BE2C (cell line): ENCODE measurements around the gene CCL3.

Experiments used
- DNase-seq: peaks from one replicate; pipeline ENCODE4 v3.0.0-alpha.2; 2020
- H3K27me3 ChIP-seq: fragments of 250-450 bp; sonication (Bioruptor Pico); 2 replicates; pipeline ENCODE4 v1.5.1; 2020; ENCODE audit warnings: mild to moderate bottlenecking
- H3K36me3 ChIP-seq: fragments of 250-450 bp; sonication (Bioruptor Pico); 2 replicates; pipeline ENCODE4 v1.5.1; 2020; ENCODE audit warnings: mild to moderate bottlenecking
- H3K4me1 ChIP-seq: fragments of 250-450 bp; sonication (Bioruptor Pico); 2 replicates; pipeline ENCODE4 v1.5.1; 2020
- H3K4me3 ChIP-seq: 2 replicates; pipeline ENCODE4 v1.5.1; 2011; ENCODE audit warnings: low read depth, low read length
- H3K9me3 ChIP-seq: fragments of 250-450 bp; sonication (Bioruptor Pico); 2 replicates; pipeline ENCODE4 v1.5.1; 2020
- CTCF ChIP-seq: IDR thresholded peaks from 2 replicates; pipeline ENCODE4 v1.5.1; 2012; ENCODE audit warnings: mild to moderate bottlenecking, low read depth, low read length

The CCL3 gene

GRCh38 chr17:36060816-36061215 lies 29.1 kb downstream of the CCL3 start:
- H3K36me3 ChIP-seq: no peaks in the 10 kb centered on the region
- H3K4me1 ChIP-seq: no peaks in the 10 kb centered on the region
- no peak overlapping the region for H3K4me3 ChIP-seq
- TF ChIP-seq CTCF: no peak
- H3K27me3 ChIP-seq: peaks cover 14% of the 10 kb centered on the region
- no peaks in the 10 kb centered on the region for H3K9me3 ChIP-seq
- no peak for DNase-seq

- DNase-seq: no peak
- H3K9me3 ChIP-seq: no peaks in the 10 kb centered on the region
- TF ChIP-seq CTCF: no peak
- H3K4me1 ChIP-seq: no peaks in the 10 kb centered on the region
- no peaks in the 10 kb centered on the region for H3K36me3 ChIP-seq
- H3K27me3 ChIP-seq: peaks cover 17% of the 10 kb centered on the region
- H3K4me3 ChIP-seq: no peak overlapping the region
These were observed 30.5 kb downstream of the CCL3 start for GRCh38 chr17:36059406-36059805.

GRCh38 chr17:36057911-36058310 lies 32.0 kb downstream of the CCL3 start:
- TF ChIP-seq CTCF: no peak
- no peak for DNase-seq
- no peak overlapping the region for H3K4me3 ChIP-seq
- H3K9me3 ChIP-seq: no peaks in the 10 kb centered on the region
- H3K27me3 ChIP-seq: peaks cover 22% of the 10 kb centered on the region
- no peaks in the 10 kb centered on the region for H3K4me1 ChIP-seq
- no peaks in the 10 kb centered on the region for H3K36me3 ChIP-seq

GRCh38 chr17:36055921-36056520 lies 33.9 kb downstream of the CCL3 start:
- no peak for DNase-seq
- TF ChIP-seq CTCF: no peak
- H3K4me3 ChIP-seq: no peak overlapping the region

GRCh38 chr17:36055171-36055570 lies 34.8 kb downstream of the CCL3 start:
- no peak for DNase-seq
- no peak for TF ChIP-seq CTCF
- H3K9me3 ChIP-seq: no peaks in the 10 kb centered on the region

More at GRCh38 chr17:36055921-36056520, 33.9 kb downstream of the CCL3 start:
- Histone ChIP-seq H3K4me1 (no peaks in the 10 kb centered on the region), H3K36me3 (no peaks in the 10 kb centered on the region), H3K27me3 (peaks cover 20% of the 10 kb centered on the region), H3K9me3 (no peaks in the 10 kb centered on the region)

GRCh38 chr17:36049643-36050042 lies 40.3 kb downstream of the CCL3 start:
- Histone ChIP-seq H3K4me3 (no peak overlapping the region), H3K9me3 (no peaks in the 10 kb centered on the region), H3K36me3 (no peaks in the 10 kb centered on the region), H3K4me1 (no peaks in the 10 kb centered on the region), H3K27me3 (peaks cover 6% of the 10 kb centered on the region; the same call in 1 of the 2 replicates)
- no peak for DNase-seq
- TF ChIP-seq CTCF: no peak

More at GRCh38 chr17:36055171-36055570, 34.8 kb downstream of the CCL3 start:
- Histone ChIP-seq H3K4me1 (no peaks in the 10 kb centered on the region), H3K4me3 (no peak overlapping the region), H3K27me3 (peaks cover 17% of the 10 kb centered on the region), H3K36me3 (no peaks in the 10 kb centered on the region)
